WTC11 (cell line): ENCODE data around the gene UVRAG.

Experiments used
- CREB1 ChIP-seq: sonication (generic); formaldehyde crosslinking; IDR thresholded peaks from 2 replicates; pipeline ENCODE4 v1.8.0; 2023; ENCODE audit warnings: mild to moderate bottlenecking, missing genetic modification reagents
- GRHL2 ChIP-seq: fragments of 250-450 bp; sonication (Bioruptor Pico); IDR thresholded peaks from 2 replicates; pipeline ENCODE4 v1.8.0; 2022; ENCODE audit warnings: mild to moderate bottlenecking, moderate library complexity; ENCODE audit not compliant: insufficient replicate concordance, severe bottlenecking
- JUN ChIP-seq: sonication (generic); formaldehyde crosslinking; IDR thresholded peaks from 2 replicates; pipeline ENCODE4 v1.8.0; 2023; ENCODE audit warnings: mild to moderate bottlenecking, missing genetic modification reagents
- NFYB ChIP-seq: sonication (generic); formaldehyde crosslinking; conservative IDR thresholded peaks from 2 replicates; pipeline ENCODE4 v1.8.0; 2022; ENCODE audit warnings: low read depth, missing genetic modification reagents
- TF ChIP-seq, protein P1 (sequence below): fragments of 200-600 bp; IDR thresholded peaks from 2 replicates; pipeline ENCODE4 v1.8.0; 2022; ENCODE audit warnings: antibody characterized with exemption
- TF ChIP-seq, protein P2 (sequence below): sonication (generic); formaldehyde crosslinking; IDR thresholded peaks from 2 replicates; pipeline ENCODE4 v1.8.1; 2022; ENCODE audit warnings: low read depth, mild to moderate bottlenecking, moderate library complexity, missing genetic modification reagents, borderline replicate concordance

DNA sequence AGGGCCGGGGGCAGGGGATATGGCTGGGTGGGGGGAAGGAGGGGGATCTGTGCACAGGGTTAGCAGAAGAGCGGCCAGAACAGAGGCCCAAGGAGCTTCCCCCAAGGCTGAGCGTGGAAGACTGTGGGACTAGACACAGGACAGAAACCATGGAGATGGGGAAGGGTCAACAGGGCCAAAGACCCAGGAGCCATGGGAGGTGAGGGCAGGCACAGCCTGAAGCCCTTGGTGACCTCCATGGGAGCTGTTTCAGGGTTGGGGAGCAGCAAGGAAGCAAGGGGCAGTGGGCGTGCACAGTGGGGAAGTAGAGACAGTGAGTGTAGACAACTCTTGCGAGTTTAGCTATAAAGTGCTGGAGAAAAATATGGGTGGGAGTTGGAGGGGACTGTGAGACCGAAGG is 334.7 kb downstream of the UVRAG start:
- TF ChIP-seq, protein P1, sequence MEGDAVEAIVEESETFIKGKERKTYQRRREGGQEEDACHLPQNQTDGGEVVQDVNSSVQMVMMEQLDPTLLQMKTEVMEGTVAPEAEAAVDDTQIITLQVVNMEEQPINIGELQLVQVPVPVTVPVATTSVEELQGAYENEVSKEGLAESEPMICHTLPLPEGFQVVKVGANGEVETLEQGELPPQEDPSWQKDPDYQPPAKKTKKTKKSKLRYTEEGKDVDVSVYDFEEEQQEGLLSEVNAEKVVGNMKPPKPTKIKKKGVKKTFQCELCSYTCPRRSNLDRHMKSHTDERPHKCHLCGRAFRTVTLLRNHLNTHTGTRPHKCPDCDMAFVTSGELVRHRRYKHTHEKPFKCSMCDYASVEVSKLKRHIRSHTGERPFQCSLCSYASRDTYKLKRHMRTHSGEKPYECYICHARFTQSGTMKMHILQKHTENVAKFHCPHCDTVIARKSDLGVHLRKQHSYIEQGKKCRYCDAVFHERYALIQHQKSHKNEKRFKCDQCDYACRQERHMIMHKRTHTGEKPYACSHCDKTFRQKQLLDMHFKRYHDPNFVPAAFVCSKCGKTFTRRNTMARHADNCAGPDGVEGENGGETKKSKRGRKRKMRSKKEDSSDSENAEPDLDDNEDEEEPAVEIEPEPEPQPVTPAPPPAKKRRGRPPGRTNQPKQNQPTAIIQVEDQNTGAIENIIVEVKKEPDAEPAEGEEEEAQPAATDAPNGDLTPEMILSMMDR: no peak
- TF ChIP-seq CREB1 (CRISPR knock-in tag) (no peak), JUN (CRISPR knock-in tag) (no peak), GRHL2 (CRISPR knock-in tag) (no peak), NFYB (no peak)
- TF ChIP-seq, protein P2, sequence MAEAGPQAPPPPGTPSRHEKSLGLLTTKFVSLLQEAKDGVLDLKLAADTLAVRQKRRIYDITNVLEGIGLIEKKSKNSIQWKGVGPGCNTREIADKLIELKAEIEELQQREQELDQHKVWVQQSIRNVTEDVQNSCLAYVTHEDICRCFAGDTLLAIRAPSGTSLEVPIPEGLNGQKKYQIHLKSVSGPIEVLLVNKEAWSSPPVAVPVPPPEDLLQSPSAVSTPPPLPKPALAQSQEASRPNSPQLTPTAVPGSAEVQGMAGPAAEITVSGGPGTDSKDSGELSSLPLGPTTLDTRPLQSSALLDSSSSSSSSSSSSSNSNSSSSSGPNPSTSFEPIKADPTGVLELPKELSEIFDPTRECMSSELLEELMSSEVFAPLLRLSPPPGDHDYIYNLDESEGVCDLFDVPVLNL (CRISPR knock-in tag): no peak
